B cell (primary cell): ENCODE results near the gene ERC2. TPM values are rescaled to one million over a fixed set of nuclear protein-coding genes. Genes with fewer than 3 reads are reported as not detected.

Experiments used
- ATAC-seq: fragments of 200-7000 bp; cut with Tn5 transposase; one replicate; pipeline ENCODE4 v1.10.0; 2021; ENCODE audit warnings: low read depth, mild to moderate bottlenecking, moderate number of reproducible peaks, moderate library complexity
- CTCF ChIA-PET: fragments of 350-600 bp; sonication (Branson Sonifier 250); formaldehyde crosslinking; loops from one replicate; lab custom pipeline; 2021; ENCODE audit warnings: antibody characterized with exemption, inconsistent platforms; lab: Charles Lee
- POLR2A ChIA-PET: fragments of 350-600 bp; sonication (Branson Sonifier 250); formaldehyde crosslinking; loops from one replicate; lab custom pipeline; 2021; ENCODE audit warnings: antibody characterized with exemption; lab: Charles Lee
- DNase-seq: peaks from one replicate; pipeline ENCODE4 v3.0.0; 2013
- H2AFZ ChIP-seq: 2 replicates; pipeline ENCODE4 v1.6.1; 2012; ENCODE audit warnings: mild to moderate bottlenecking, low read depth, low read length; ENCODE audit not compliant: insufficient read depth, poor library complexity, severe bottlenecking
- H3K27ac ChIP-seq, 2 donors: 1 replicate in 1 of 2; 2 replicates in 1 of 2; pipeline ENCODE4 v1.5.1; 2012 to 2013; ENCODE audit warnings: low read length in 2 of 2, mild to moderate bottlenecking in 2 of 2, moderate library complexity in 1 of 2
- H3K27me3 ChIP-seq, 4 experiments: fragments of 200-600 bp in 1 of 4; sonication (generic) in 1 of 4; replicated peaks in 1 of 4; 1 replicate in 2 of 4; 2 replicates in 2 of 4; pipeline versions ENCODE4 v1.6.1 to v1.7.0; 2013 to 2016; ENCODE audit warnings: low read length in 3 of 4, mild to moderate bottlenecking in 2 of 4, mixed read lengths in 1 of 4, moderate library complexity in 1 of 4; ENCODE audit not compliant: insufficient read depth in 4 of 4, control insufficient read depth in 3 of 4; ENCODE audit errors: control extremely low read depth in 1 of 4
- H3K36me3 ChIP-seq, 2 experiments: replicated peaks in 1 of 2; 1 replicate in 1 of 2; 2 replicates in 1 of 2; pipeline versions ENCODE4 v1.6.1 to v1.7.1; 2013; ENCODE audit warnings: low read length in 1 of 2; ENCODE audit not compliant: insufficient read depth in 2 of 2, control insufficient read depth in 1 of 2; ENCODE audit errors: control extremely low read depth in 1 of 2, extremely low read depth in 1 of 2
- H3K4me1 ChIP-seq, 2 donors: fragments of 200-600 bp in 1 of 2; sonication (generic) in 1 of 2; 1 replicate in 1 of 2; 2 replicates in 1 of 2; pipeline versions ENCODE4 v1.5.1 to v1.6.1; 2013 to 2017; ENCODE audit warnings: low read length in 2 of 2; ENCODE audit not compliant: control insufficient read depth in 2 of 2, insufficient read depth in 2 of 2
- H3K4me2 ChIP-seq: replicated peaks from 2 replicates; pipeline ENCODE3; 2012; ENCODE audit warnings: mild to moderate bottlenecking, low read depth, low read length; ENCODE audit not compliant: poor library complexity, severe bottlenecking
- H3K4me3 ChIP-seq, 5 experiments: fragments of 200-600 bp in 1 of 5; sonication (generic) in 1 of 5; 1 replicate in 3 of 5; 2 replicates in 2 of 5; pipeline versions ENCODE4 v1.5.1 to v1.7.0; 2011 to 2016; ENCODE audit warnings: low read length in 4 of 5, mild to moderate bottlenecking in 4 of 5, low read depth in 2 of 5, control low read depth in 1 of 5, moderate library complexity in 1 of 5; ENCODE audit not compliant: insufficient read depth in 1 of 5; ENCODE audit errors: control extremely low read depth in 1 of 5, extremely low read depth in 1 of 5
- H3K79me2 ChIP-seq: fragments of 200-600 bp; sonication (generic); one replicate; pipeline ENCODE4 v1.6.0; 2016; ENCODE audit warnings: low read length; ENCODE audit not compliant: control insufficient read depth, insufficient read depth
- H3K9ac ChIP-seq: fragments of 200-600 bp; sonication (generic); 2 replicates; pipeline ENCODE4 v1.6.1; 2017; ENCODE audit warnings: mild to moderate bottlenecking, low read length, moderate library complexity
- H3K9me3 ChIP-seq, 3 donors: one replicate each; pipeline versions ENCODE4 v1.6.1 to v1.7.1; 2013; ENCODE audit warnings: low read length in 2 of 3; ENCODE audit not compliant: control insufficient read depth in 2 of 3, insufficient read depth in 1 of 3; ENCODE audit errors: control extremely low read depth in 1 of 3
- H4K20me1 ChIP-seq: 2 replicates; pipeline ENCODE4 v1.6.0; 2012; ENCODE audit warnings: mild to moderate bottlenecking, low read length; ENCODE audit not compliant: insufficient read depth, control insufficient read depth, poor library complexity, severe bottlenecking
- H3K27ac Mint-ChIP-seq: one replicate; pipeline ENCODE4 v1.8.0; 2021; ENCODE audit warnings: mixed read lengths
- H3K27me3 Mint-ChIP-seq: one replicate; pipeline ENCODE4 v1.8.0; 2021; ENCODE audit warnings: mixed read lengths
- H3K4me1 Mint-ChIP-seq: one replicate; pipeline ENCODE4 v1.8.0; 2021; ENCODE audit warnings: mixed read lengths
- H3K4me3 Mint-ChIP-seq: one replicate; pipeline ENCODE4 v1.8.0; 2021; ENCODE audit warnings: mixed read lengths
- H3K9me3 Mint-ChIP-seq: one replicate; pipeline ENCODE4 v1.8.0; 2022; ENCODE audit warnings: mixed read lengths; ENCODE audit not compliant: insufficient read depth
- EZH2 ChIP-seq: IDR thresholded peaks from 2 replicates; pipeline ENCODE4 v1.6.1; 2012; ENCODE audit warnings: borderline replicate concordance, low read depth, mild to moderate bottlenecking, moderate library complexity, low read length; ENCODE audit not compliant: insufficient read depth, poor library complexity, severe bottlenecking
- WGBS: methylation state at CpG from one replicate; pipeline ENCODE4 v1.1.5; 2013; ENCODE audit warnings: missing lambda C conversion rate; ENCODE audit not compliant: insufficient coverage; 5-methylcytosine and 5-hydroxymethylcytosine counted together
- intact Hi-C: fragments of 100-400 bp; cut with micrococcal nuclease; formaldehyde crosslinking; loops from one replicate; pipeline ENCODE4 v1.10.0; 2022
- polyA plus RNA-seq: library from polyadenylated mRNA; depleted of rRNA; stranded (reverse); fragments of >200 nt; gene quantifications from 2 replicates; pipeline ENCODE4 v1.2.3, GENCODE V29; 2012
- total RNA-seq, 2 donors: library from RNA; stranded (reverse); fragments of 120-200 nt in 1 of 2; gene quantifications; 1 replicate in 1 of 2; 2 replicates in 1 of 2; pipeline versions ENCODE4 v1.2.3 to v1.2.4, GENCODE V29; 2013 to 2022
- TF ChIP-seq, protein P1 (sequence below): fragments of 200-600 bp; IDR thresholded peaks from one replicate; pipeline ENCODE4 v1.8.0; 2022; ENCODE audit warnings: antibody characterized with exemption, mild to moderate bottlenecking

The ERC2 gene
- total and polyA plus RNA-seq, 2 donors (not counting 1 experiment from before 2014, with no cell fraction given): not detected

DNA sequence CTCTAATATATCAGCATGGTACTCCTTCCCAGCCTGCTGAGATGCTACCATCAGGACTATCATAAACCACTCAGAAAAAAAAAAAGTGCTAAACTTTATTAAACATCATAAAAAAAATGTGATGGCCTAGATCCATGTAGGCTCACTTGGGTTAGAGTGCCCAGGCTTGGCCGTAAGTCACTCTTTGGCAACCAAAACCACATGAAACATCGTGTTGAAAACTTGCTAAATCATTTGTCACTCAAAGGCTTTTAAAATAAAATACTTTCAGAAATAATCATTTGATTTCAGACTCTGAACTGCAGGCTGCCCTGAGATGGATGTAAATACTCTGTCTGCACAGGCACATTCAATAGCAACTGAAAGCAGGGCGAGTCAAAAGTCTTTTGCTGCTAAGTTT is 902.7 kb downstream of the ERC2 start:
- CTCF ChIA-PET: no interaction called here
- Mint-ChIP-seq H3K4me1 (no peaks in the 10 kb centered on the region), H3K9me3 (no peaks in the 10 kb centered on the region), H3K4me3 (no peak overlapping the region), H3K27me3 (no peaks in the 10 kb centered on the region), H3K27ac (no peak overlapping the region)
- POLR2A ChIA-PET: no interaction called here
- Histone ChIP-seq H3K9ac (no peak overlapping the region), H3K9me3 (no peaks in the 10 kb centered on the region), H3K4me2 (no peak overlapping the region), H3K4me3 (no peak overlapping the region), H3K4me1 (no peaks in the 10 kb centered on the region), H3K27ac (no peak overlapping the region), H2AFZ (no peak overlapping the region), H3K27me3 (no peaks in the 10 kb centered on the region), H3K36me3 (no peaks in the 10 kb centered on the region), H4K20me1 (no peaks in the 10 kb centered on the region), H3K79me2 (no peaks in the 10 kb centered on the region)
- intact Hi-C loops: no loop called here
- ATAC-seq (no peak), DNase-seq (no peak)
- TF ChIP-seq, protein P1, sequence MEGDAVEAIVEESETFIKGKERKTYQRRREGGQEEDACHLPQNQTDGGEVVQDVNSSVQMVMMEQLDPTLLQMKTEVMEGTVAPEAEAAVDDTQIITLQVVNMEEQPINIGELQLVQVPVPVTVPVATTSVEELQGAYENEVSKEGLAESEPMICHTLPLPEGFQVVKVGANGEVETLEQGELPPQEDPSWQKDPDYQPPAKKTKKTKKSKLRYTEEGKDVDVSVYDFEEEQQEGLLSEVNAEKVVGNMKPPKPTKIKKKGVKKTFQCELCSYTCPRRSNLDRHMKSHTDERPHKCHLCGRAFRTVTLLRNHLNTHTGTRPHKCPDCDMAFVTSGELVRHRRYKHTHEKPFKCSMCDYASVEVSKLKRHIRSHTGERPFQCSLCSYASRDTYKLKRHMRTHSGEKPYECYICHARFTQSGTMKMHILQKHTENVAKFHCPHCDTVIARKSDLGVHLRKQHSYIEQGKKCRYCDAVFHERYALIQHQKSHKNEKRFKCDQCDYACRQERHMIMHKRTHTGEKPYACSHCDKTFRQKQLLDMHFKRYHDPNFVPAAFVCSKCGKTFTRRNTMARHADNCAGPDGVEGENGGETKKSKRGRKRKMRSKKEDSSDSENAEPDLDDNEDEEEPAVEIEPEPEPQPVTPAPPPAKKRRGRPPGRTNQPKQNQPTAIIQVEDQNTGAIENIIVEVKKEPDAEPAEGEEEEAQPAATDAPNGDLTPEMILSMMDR: no peak
- no peak for TF ChIP-seq EZH2
- WGBS: 22% methylated on average over 3 of the region's 3 CpGs

DNA sequence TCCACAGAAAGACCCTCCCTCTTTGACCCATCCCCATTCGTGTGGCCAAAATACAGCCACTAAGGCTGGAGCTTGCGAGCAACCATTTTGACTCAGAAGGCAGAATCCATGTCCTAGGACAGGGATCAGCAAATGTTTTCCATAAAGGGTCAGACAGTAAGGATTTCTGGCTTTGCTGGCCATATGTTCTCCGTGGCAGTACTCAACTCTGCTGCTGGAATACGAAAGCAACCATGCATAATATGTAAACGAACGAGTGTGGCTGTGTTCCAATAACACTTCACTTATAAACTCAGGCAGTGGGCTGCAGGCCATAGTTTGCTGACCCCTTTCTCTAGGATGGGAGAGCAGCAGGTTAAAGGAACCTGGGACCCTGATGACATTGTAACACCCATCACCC is 903.5 kb downstream of the ERC2 start:
- no peak for DNase-seq
- no peaks in the 10 kb centered on the region for H3K27me3 ChIP-seq
- H3K4me3 ChIP-seq: no peak overlapping the region
- no peaks in the 10 kb centered on the region for H3K36me3 ChIP-seq
- no peak overlapping the region for H3K4me2 ChIP-seq
- Mint-ChIP-seq H3K4me3 (no peak overlapping the region), H3K4me1 (no peaks in the 10 kb centered on the region), H3K27ac (no peak overlapping the region), H3K27me3 (no peaks in the 10 kb centered on the region), H3K9me3 (no peaks in the 10 kb centered on the region)
- no peaks in the 10 kb centered on the region for H3K79me2 ChIP-seq
- POLR2A ChIA-PET: no interaction called here
- TF ChIP-seq, protein P1: no peak
- TF ChIP-seq EZH2: no peak
- 86% methylated on average over 6 of the region's 6 CpGs for WGBS
- no peaks in the 10 kb centered on the region for H4K20me1 ChIP-seq
- no peaks in the 10 kb centered on the region for H3K4me1 ChIP-seq
- intact Hi-C loops: no loop called here
- no peak overlapping the region for H2AFZ ChIP-seq
- no peak overlapping the region for H3K27ac ChIP-seq
- peaks cover 0 to 1% (median 0%) of the 10 kb centered on the region in 3 donors for H3K9me3 ChIP-seq
- ATAC-seq: no peak
- CTCF ChIA-PET: no interaction called here
- H3K9ac ChIP-seq: no peak overlapping the region
